Colon (tissue), 2 donors: ENCODE measurements around the gene URGCP.
"Not testable (repeated sequence)": the region's sequence is repeated elsewhere in the genome, so short reads cannot be mapped to it uniquely, and the experiment has no call there.

ENCODE experiments used
- FAIRE-seq: peaks from 2 replicates; lab custom pipeline; 2012; peaks lifted over from hg19 to GRCh38; lab: Jason Lieb, UNC
- donor health status: control.
- donor health status: control.

The URGCP gene

DNA sequence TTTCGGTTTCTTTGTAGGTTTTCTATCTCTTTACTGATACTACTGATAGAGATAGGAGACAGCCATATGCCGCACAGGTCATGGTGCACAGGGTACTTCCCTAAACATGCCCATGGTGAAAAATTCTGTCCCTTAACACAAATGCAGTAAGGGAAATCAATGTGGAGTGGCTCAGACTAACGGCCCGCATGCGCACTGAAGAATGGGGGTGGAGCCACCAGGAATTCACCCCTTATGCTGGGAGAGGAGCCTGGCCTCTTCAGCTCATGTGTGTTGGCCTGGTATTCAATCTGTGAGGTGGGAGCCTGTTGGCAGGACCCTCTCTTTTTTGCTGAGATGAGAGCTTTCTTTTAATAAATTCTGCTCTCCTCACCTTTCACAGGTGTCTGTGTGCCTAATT, 8.4 kb upstream of the URGCP start:
- no peak for FAIRE-seq

DNA sequence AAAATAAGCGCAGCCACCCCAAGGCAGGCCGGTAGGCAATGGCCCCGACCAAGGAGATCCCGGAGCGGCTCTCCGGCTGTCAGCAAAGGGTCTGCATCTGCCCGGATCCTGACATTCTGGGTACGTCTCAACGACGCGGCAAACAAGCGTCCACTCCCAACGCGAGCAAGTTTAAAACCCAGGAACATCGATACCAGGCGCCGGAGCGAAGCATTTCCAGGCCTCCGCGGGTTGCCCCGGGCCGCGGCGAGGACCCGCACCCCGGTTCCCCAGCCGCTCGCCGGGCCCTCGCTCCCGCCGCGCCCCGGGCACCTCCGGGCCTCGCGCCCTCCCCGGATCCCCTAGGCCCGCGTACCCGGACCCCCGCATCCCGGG, 453 bp downstream of the URGCP start:
- no peak for FAIRE-seq

DNA sequence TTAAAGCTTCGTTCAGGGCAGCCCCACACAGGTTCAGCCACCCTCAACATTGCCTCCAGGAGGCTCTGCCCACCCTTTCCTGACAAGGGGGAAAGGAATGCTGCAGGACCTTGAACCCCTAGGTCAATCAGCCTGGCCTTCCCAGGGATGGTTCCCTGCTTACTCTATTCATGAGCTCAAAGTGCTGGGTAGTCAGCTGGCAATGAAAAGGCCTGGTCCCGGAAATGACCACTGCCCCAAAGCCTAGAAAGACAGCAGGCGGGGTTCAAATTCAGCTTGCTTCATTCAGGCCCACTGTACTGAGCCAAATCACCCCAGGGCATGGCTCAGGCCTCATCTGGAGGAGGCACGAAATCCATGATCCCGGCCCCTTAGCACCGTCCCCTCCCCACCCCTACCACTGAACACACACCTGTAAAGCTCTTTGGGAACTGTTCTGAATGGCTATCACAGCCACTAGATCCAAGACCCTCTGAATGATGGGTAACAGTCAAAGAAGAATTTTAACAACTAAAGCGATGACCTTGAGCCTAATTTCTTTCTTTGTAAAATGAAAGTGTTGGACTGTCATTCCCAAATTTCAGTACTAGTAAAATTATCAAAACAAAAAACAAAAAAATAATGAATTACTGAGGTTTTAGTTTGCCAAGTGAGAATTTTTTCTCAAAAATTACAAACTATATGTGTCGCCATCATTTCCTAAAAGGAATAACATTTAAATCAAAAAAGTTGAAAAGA, 1.0 kb downstream of the URGCP start:
- no peak for FAIRE-seq

DNA sequence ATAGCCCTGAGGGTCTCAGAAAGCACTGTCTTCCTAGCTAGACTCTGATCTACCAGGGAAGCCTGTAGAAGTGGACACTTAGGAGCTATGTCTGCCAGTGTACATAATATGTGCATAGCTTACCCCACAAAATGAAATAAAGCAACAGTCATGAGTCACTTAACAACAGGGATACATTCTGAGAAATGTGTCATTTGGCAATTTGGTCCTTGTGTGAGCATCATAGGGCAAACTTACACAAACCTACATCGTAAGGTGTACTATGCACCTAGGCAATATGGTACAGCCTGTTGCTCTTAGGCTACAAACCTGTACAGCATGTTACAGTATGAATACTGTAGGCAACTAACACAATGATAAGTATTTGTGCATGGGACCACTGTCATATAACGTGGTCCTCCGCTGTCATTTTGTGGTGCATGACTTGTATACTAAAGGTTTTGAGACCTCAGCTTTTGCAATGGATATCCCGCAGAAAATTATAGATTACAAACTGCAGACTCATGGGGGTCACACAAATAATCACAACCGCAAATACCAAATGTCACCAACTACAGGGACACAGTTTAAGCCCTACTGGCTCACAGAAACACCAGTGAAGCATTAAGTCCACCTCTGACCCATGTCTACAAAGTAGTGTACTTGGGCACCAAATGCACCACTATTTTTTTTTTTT, 1.7 kb downstream of the URGCP start:
- no peak for FAIRE-seq

DNA sequence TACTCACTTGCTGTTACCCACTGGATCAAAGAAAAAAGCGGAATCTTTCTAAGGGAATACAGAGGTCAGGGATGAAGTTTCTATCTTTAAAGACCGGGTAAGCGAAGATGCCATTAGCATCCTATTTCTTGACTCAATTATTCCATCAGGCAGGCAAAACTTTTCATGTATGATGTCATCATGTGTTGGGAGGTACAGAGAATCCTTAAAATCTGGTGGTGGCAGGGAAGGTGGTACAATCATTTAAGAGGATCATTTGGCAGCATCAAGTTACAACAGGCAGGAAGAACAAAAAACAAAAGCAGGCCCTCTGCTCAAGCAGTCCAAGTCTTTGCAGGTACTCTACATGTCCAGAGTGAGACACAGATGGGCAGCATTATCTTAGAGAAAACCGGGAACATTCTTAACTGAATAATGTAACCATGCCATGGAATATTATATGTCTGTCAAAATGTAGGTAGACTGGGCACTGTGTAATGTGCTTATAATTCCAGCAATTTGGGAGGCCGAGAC, 3.8 kb downstream of the URGCP start:
- no peak for FAIRE-seq

DNA sequence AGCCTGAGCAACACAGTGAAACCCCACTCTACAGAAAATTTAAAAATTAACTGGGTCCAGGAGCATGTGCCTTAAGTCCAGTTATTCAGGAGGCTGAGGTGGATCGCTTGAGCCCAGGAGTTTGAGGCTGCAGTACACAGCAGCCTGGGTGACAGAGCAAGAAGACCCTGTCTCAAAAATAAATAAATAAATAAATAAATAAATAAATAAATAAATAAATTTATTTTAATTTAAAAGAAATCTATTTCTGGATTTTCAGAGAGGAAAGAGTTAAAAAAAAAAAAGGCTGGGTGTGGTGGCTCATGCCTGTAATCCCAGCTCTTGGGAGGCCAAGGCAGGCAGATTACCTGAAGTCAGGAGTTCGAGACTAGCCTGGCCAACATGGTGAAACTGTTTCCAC, 7.8 kb downstream of the URGCP start:
- not testable (repeated sequence) for FAIRE-seq

DNA sequence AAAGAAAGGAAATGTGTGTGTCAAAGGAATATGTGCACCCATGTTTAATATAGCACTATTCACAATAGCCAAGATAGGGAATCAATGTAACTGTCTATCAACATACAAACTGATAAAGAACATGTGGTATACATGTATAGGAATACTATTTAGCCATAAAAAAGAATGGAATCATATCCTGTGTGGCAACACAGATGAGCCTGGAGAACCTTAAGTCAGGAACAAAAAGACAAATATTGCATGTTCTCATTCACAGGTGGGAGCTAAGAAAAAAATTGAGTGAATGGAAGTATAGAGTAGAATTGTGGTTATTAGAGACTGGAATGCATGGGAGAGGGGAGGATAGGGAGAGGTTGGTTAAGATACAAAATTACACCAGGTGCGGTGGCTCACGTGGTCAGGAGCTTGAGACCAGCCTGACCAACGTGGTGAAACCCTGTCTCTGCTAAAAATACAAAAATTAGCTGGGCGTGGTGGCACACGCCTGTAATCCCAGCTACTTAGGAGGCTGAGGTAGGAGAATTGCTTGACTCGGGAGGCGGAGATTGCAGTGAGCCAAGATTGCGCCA, 10.5 kb downstream of the URGCP start:
- no peak for FAIRE-seq

DNA sequence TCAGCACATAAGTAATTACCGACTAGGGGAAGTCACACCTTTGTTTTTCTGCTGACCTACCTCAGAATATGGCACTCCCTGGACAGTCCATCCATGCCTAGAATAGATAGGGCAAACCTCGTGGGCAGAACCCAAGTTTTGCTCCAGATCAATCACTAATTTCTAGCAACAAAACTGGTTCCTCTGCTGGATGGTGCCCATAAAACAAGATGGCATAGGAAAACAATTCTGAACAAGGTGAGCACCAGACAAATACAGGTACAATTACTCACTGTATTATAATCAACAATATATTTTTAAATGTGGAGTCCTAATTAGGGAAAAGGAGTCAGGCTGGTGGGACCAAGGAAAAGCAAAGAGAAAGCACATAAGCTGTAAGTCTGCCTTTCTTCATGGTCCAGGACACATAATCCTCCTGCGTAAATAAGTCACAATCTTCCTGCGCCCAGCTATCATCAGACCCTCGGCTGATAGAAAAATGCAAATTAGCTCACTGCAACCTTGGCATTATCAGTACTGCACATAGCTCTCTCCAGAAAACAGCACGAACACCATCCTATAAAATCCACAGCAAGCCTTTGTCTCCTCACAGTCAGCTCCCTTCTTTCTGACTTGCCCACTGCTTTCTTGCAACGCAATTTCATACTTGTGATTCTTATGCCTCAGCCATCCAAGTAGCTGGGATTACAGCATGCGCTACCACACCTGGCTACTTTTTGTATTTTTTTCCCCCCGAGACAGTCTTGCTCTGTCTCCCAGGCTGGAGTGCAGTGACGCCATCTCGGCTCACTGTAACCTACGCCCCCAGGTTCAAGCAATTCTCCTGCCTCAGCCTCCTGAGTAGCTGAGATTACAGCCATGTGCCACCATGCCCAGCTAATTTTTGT, 15.1 kb downstream of the URGCP start:
- no peak for FAIRE-seq

DNA sequence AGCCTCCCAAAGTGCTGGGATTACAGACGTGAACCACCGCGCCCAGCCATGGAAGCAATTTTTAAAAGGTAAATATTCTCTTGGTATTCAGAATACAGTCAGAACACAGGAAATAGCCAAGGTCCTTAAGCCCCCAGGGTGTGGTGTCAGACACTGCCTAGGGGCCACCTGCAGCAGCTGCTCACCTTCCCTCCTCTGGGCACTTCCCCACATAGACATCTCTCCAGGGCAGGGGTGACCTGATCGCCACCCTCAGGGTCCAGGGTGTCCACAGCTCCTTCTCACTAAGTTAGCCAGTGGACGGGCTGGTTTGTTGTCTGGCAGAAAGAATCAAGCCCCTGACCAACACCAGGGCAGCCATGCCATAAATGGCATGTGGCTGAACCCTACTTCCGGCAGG, 15.9 kb downstream of the URGCP start:
- FAIRE-seq: no peak

DNA sequence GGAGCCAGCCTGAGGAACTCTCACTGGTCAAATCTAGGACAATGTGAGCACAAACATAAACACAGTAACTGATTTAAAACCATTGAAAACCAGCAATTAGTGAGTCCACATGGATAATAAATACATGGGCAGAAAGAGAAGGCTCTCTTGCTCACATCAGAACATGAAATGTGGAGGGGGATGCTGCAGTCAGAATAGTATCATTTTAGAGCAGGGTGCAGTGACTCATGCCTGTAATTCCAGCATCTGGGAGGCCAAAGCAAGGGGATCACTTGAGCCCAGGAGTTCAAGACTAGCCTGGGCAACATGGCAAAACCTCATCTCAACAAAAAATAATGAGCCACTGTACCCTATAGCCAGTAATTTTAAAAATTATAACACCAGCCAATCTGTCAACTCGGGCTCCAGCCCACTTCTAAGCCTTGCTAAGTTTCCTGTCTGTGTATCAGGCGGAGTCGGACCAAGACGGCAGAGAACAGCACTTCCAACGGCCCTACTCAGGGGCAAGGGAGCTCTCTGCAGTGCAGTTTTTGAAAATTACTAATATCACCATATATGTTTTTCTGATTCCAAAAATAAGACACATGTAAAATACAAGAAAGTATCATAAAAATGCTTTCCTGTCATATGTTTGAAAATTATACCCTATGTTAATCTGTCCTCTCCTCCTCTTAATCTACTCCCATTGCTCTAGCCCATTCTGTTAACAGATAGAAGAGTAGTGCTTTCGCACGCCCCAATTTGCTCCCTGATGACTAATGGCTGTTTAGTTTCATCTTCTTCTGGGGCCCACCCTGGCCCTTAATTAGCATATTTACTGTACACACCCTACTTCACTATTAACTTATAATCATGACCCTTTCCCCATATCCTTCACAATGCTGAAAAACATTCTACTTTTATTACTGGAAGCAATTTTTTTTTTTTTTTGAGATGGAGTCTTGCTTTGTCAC, 17.1 kb downstream of the URGCP start:
- no peak for FAIRE-seq

DNA sequence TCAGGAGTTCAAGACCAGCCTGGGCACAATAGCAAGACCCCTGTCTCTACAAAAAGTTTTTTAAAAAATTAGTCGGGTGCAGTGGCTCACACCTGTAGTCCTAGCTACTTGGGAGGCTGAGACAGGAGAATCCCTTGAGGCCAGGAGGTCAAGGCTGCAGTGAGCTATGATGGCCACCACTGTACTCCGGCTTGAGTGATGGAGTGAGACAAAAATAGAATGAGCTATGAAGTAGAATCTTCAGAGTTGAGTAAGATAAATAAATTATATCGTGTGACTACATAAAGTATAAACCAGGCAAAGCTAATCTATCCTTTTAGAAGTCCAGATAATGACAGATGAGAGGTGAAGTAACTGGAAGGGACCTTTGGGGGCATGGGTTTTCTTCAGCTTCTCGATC, 21.8 kb downstream of the URGCP start:
- FAIRE-seq: no peak

DNA sequence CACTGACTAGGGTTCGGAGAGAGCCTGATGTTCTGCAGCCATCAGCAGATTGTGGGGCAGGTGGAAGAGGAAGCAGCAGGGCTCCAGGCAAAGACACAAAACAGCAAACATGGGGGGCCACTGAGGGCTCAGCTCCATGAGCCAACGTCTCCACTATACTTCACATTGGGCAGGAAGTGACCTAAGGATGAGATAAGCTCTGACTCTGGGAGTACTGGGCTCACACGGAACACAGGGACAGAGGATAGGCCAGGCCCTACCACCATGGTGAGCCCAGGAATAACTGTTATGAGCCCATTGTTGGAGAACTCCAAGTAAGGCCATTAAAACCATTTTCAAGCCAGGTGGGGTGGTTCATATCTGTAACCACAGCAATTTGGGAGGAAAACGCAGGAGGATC, 22.2 kb downstream of the URGCP start:
- no peak for FAIRE-seq

DNA sequence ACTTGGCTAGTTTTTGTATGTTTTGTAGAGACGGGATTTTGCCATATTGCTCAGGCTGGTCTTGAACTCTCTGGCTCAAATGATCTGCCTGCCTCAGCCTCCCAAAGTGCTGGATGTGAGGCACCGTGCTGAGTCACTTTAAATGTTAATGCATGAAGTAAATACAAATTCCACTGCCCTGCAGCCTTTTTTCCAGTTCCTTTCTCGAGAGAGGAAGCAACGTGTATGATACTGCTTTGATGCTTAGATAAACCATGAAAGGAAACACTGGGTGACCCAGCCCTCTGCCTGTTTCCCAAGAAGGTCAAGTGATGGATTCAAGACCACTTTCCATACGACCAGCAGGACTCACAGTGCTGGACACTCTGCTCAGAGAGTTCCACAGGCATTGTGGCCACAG, 25.8 kb downstream of the URGCP start:
- no peak for FAIRE-seq

DNA sequence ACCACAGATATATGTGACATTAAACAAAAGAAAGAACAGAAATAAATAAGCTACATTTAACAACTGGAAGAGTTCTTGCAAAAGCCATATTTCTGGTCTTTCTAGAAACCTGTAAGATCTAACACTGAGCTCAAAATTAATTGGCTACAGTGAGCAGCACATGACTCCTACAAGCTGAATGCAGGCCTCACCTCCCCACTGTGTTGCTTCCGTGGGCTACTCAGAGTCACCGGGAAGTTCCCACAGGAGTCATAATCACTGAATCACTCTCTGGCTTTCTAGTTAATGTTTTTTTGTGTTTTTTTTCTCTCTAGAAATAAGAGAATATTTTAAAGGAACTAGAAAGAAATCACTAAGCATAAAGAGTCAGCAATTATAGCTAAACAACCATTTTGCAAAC, 26.9 kb downstream of the URGCP start:
- FAIRE-seq: no peak

DNA sequence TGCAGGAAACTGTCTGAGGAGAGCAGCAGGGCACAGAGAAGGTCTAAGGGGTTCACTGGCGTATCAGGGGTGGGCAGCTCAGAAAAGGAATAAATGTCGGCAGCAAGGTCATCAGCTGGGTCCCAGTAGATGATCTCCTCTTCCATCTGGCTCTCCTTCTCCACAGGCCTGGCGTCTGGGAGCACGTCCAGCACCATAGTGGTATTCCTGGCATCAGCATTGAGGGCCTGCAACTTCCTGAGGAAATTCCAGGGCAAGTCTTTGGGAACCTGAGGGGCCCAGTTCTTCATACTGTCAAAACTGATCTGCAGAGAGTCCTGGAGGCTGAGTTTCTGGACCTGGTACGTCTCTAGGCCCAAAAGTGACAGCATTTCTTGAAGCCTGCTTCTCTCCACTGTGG, 27.5 kb downstream of the URGCP start:
- no peak for FAIRE-seq

DNA sequence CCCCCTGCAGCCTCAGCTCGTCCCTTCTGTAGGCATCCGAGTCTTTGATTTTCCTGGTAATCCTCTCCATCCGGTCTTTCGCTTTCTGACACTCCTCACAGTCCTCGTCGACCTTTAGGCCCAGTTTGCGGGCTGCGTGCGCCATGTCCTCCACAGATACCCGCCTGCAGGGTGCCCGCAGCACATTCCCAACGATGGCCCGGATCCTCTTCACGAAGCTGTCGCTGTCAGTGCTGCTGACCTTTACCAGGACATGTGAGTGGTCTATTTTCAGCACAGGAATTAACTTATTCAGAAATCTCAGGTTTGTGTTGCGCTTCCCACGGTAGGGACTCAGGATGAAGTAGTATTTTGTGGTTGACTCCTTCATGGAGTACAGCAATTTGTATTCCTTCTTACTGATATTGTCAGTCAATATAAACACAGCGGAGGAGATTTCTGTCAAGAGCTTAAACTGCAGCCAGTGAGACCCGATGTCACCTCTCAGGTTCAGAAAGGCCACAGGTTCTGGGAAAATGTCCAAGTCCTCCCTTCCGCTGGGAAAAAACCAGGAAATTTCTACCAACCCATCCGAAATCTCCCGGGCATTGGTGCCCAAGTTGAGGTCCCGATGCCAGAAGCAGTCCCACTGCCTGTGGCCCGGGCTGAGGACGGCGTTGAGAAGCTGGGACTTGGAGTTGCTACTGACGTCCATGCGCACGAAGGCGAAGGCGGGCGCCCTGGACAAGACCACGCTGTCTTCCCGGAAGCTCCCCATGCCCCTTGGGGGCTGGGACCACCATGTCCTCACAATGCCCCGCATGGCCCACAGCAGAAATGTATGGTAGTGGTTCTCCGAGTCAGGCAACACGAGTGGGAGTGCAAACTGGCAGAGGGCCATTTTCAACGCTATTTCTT, 28.2 kb downstream of the URGCP start:
- FAIRE-seq: no peak

DNA sequence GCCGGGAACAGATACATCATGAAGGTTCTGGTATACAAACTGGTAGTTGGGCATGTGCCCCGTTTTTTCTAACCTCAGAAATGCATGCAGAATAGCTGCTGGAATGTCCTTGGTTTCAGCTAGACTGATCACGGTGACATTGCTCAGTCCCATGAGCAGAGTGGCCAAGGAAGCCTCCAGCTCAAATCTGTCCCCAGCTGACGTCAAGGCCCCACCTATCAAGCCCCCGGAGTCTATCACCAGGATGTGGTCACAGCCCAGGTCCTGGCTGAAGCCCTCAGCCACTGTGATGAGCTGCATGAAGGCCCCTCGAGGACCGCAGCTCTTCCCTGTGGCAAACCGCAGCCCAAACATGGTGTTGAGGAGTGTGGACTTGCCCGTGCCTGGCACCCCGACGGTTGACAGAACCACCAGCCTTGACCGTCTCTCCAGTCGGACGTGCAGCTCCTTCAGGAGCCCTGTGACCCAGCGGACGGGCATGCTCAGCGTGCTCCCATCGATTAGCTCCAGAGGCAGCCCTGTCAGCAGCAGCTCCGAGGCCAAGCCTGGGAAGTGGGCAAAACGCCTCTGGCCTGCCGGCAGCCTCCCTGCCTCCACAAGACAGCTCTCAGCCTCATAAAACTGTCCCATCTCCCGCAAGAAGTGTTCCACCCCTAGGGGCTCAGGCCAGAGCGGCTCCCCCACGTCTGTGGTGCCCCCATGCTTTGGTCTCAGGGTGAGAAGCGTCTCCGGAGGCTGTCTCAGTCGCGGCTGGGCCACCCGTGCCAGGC, 29.2 kb downstream of the URGCP start:
- FAIRE-seq: no peak

DNA sequence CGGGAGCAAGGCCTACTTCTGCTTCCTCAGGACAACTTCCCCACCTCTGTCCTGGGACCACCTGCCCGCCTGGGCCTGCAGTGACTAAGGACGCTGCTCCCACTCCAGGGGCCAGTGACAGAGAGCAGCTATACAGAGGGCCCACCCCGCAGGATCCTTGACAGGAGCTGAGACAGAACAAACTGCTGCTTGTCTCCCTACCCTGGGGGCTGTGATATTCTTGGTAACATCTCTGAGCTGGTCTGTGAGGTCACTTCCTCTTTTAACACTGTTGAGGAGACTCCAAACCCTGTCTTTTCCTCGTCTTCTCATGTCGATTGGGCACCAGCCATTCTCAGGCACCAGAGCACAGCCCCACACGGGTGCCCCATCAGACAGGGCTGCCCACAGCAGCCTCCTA, 30.2 kb downstream of the URGCP start:
- FAIRE-seq: no peak

DNA sequence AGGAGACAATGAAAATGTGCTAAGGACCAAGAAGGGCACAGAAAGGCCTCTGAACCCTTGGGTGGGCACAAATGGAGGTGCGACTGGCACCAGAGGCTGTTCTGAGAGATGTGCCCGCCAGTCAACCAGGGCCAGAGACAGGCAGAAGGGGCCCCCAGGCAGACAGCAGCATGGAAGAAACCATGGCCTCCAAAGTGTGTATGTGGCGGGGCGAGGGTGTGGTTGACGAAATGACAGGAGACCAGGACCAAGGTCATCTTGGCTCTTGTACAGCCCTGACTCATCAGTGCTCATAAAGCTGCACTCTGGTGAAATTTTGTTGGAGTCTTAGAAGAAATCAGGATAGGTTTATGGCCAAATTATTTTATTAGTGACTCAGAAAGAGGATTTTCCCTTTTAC, 33.1 kb downstream of the URGCP start:
- no peak for FAIRE-seq
